ENCODE data around the gene EFNA4. TPM values are rescaled to one million over a fixed set of nuclear protein-coding genes. Genes with fewer than 3 reads are reported as not detected.

The EFNA4 gene
- total RNA-seq, 1 experiment from 2014 or later, result 11.8 TPM

DNA sequence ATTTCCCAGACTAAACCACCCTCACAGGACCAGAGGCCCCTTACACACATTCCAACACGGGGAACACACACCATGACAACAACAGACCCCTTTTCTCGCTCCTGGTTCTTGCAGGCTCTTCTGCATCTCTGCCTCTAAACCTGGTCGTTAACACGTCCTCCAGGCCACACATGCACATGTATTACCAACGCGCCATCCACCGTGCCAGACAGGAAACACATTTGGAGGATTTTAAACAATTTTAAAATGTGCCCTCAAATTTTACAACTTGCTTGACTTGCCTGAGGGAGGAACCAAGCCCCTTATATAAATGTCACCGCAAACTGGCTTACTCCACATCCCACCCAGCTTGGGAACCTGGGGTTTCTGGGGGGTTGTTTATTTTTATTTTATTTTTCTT lies 47.3 kb downstream of the EFNA4 start:
- no peaks in the 10 kb centered on the region for H3K27me3 ChIP-seq (ENCODE audit: insufficient read depth, low read length)
- no peaks in the 10 kb centered on the region for H3K79me2 ChIP-seq (ENCODE audit: insufficient read depth, low read length)
- H3K4me1 Mint-ChIP-seq, result peaks cover 2 to 4% of the 10 kb centered on the region in 2 experiments; a peak in 1 of 4 replicates
- no peak overlapping the region for H3K23ac ChIP-seq (ENCODE audit: insufficient read length, low read depth, low read length)
- no peak overlapping the region for H4K91ac ChIP-seq (ENCODE audit: insufficient read length, low read depth, low read length)
- H3K9me3 ChIP-seq (ENCODE audit: control insufficient read depth, low read depth, low read length), result no peaks in the 10 kb centered on the region
- no peaks in the 10 kb centered on the region for H3K79me1 ChIP-seq (ENCODE audit: insufficient read depth, low read depth, low read length, poor library complexity, severe bottlenecking)
- no peak overlapping the region for H3K4ac ChIP-seq (ENCODE audit: low read depth, low read length)
- no peak overlapping the region for H3K27ac ChIP-seq (ENCODE audit: insufficient read length, low read depth, low read length)
- H3K4me3 Mint-ChIP-seq, result no peak overlapping the region
- no peak overlapping the region for H2BK15ac ChIP-seq (ENCODE audit: low read depth, low read length)
- H3K9ac ChIP-seq (ENCODE audit: extremely low read depth, insufficient read length, low read length), result no peak overlapping the region
- H4K5ac ChIP-seq (ENCODE audit: insufficient read length, low read depth, low read length), result no peak overlapping the region
- H3K18ac ChIP-seq (ENCODE audit: insufficient read length, low read depth, low read length), result no peak overlapping the region
- WGBS (ENCODE audit: extremely low coverage, insufficient read length, low lambda C conversion rate), result no CpG with 5 or more reads among the region's 8 CpGs
- H4K8ac ChIP-seq (replicated peaks; ENCODE audit: insufficient read length, low read depth, low read length), result no peak overlapping the region
- H3K56ac ChIP-seq (ENCODE audit: insufficient read length, low read depth, low read length), result no peak overlapping the region
- H3K4me1 ChIP-seq (ENCODE audit: insufficient read depth, low read length), result no peaks in the 10 kb centered on the region
- H2AFZ ChIP-seq (ENCODE audit: low read length), result no peak overlapping the region
- no peak overlapping the region for H3K14ac ChIP-seq (ENCODE audit: insufficient read depth, low read length)
- no peaks in the 10 kb centered on the region for H4K20me1 ChIP-seq (ENCODE audit: control insufficient read depth, insufficient read depth, insufficient read length)
- no peak overlapping the region for H2BK12ac ChIP-seq (ENCODE audit: insufficient read length, low read depth, low read length)
- no peaks in the 10 kb centered on the region for H3K9me3 Mint-ChIP-seq
- H2AK5ac ChIP-seq (ENCODE audit: insufficient read length, low read length), result no peak overlapping the region
- no peaks in the 10 kb centered on the region for H3K36me3 Mint-ChIP-seq (ENCODE audit: insufficient read depth in 1 of 3, low read depth in 3 of 3)
- peaks cover 30% of the 10 kb centered on the region for H3K27me3 Mint-ChIP-seq (ENCODE audit: low read depth)
- H3K4me2 ChIP-seq (ENCODE audit: insufficient read depth, insufficient read length, low read length), result no peak overlapping the region
- DNase-seq, result no peak
- H2BK120ac ChIP-seq (ENCODE audit: low read depth, low read length, poor library complexity, severe bottlenecking), result no peak overlapping the region
- no peak overlapping the region for H2BK5ac ChIP-seq (ENCODE audit: insufficient read length, low read length)
- H2BK20ac ChIP-seq (ENCODE audit: low read depth, low read length, poor library complexity, severe bottlenecking), result no peak overlapping the region
- TF ChIP-seq, protein P1, sequence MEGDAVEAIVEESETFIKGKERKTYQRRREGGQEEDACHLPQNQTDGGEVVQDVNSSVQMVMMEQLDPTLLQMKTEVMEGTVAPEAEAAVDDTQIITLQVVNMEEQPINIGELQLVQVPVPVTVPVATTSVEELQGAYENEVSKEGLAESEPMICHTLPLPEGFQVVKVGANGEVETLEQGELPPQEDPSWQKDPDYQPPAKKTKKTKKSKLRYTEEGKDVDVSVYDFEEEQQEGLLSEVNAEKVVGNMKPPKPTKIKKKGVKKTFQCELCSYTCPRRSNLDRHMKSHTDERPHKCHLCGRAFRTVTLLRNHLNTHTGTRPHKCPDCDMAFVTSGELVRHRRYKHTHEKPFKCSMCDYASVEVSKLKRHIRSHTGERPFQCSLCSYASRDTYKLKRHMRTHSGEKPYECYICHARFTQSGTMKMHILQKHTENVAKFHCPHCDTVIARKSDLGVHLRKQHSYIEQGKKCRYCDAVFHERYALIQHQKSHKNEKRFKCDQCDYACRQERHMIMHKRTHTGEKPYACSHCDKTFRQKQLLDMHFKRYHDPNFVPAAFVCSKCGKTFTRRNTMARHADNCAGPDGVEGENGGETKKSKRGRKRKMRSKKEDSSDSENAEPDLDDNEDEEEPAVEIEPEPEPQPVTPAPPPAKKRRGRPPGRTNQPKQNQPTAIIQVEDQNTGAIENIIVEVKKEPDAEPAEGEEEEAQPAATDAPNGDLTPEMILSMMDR (conservative IDR thresholded peaks at IDR 0.05), result no peak
- no peak overlapping the region for H3T11ph ChIP-seq (ENCODE audit: low read length)
- no peaks in the 10 kb centered on the region for H3K23me2 ChIP-seq (ENCODE audit: insufficient read length, low read depth, low read length, poor library complexity, severe bottlenecking)
- peak overlapping the region in 1 of 3 experiments; percentile 20; a peak in 2 of 7 replicates for H3K27ac Mint-ChIP-seq

All from H9 (cell line).